NK-92 (cell line): ENCODE measurements around the gene CNTN5.
"Not testable (repeated sequence)": the region's sequence is repeated elsewhere in the genome, so short reads cannot be mapped to it uniquely, and the experiment has no call there.

Source experiments
- DNase-seq: peaks from one replicate; lab custom pipeline; 2025; ENCODE audit not compliant: unreplicated experiment; lab: John Stamatoyannopoulos, UW

CNTN5 gene

DNA sequence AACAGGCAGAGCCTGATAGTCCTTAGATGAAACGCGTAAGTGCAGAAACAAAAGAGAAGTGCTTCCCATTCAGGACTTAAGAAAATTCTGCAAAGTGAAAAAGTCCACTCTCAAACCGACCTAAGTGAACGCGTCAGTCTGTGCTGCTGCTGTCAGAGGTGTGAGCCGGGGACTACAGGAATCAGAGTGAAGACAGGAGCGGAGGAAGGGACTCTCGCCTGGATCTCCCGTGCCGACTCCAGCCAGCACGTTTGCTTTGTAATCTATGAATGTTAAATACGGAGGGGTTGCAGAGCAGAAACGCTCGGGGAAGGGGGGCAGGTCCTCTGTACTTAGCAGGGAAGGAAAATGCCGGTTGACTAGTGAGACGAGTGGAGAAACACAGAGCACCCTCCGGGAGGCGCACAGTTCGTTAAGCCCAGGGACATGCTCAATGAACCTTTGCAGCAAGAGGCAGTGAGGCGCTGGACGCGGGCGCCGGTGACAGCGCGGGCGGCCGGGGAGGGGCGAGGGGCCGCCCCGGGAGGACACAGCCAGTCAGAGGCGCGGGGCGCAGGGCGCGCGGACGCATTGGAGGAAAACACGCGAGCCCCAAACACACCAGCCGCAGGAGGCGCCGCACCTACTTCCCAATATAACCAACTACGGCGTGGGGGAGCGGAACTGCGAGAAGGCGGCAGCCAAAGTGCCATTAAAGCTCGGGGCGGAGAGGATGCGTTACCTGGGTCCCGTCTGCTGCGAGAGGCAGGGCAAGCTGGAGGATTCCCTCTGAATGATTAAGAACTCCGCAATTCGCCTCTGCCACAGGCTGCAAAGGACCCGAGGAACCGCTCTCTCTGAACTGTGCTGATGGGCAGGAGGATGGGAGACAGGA, at the start of gene CNTN5:
CNTN5 (plus strand) TSS at position 598 of the 874 bp plus-strand sequence.
- DNase-seq, result no peak

DNA sequence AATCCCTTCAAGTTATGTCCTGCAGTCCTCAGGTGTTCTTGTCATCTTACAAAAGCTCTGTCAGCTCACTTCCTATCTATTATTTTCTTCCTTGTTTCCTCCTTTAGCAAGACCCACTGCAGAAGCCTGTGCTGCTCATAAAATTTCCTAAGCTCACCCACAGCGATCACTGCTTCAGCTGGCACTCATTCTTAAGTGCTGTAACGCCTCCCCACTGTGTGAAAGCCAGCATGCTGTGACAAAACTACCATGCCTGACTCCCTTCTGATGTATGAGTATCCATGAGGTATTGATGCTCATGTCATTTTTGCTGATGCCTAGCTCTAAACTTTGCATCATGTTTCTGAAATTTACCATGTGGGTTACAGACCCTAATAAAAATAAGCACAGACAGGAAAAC, 41.5 kb upstream of the CNTN5 start:
- no peak for DNase-seq

DNA sequence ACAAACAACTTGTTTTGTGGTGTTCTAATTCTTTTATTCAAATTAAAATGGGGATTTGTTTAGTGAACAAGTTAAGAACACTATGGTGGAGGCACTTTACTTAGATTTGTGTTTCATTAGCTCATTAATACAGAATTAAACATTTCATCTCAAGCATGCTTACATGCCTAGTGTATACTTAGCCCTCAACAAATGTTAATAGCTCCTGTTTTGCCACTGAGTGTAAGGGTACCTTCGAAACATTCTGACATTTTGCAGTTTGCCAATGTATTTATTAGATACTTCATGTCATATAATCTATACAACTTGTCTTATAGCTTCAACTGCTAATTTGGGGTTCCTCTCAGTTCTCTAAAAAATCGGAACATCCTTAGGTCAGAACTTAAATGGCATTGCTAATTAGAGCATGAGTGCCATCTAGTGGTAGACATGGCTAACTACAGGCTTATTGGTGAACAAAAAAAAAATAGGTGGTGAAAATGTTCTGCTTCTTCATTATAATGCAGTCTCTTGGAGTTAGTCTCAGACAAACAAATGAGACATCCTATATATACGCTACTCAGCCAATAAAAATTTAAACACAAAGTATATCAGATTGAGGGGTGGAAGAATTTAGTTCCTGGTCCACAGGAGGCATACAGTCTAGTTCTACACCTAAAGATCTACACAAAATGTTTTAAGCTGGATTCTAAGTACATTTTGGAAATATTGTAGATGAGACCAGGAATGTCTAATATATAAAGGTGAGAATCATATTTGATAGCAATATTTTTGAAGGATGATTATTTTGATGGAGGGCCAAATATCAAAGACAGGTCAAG, 4.9 kb upstream of the CNTN5 start:
- no peak for DNase-seq

DNA sequence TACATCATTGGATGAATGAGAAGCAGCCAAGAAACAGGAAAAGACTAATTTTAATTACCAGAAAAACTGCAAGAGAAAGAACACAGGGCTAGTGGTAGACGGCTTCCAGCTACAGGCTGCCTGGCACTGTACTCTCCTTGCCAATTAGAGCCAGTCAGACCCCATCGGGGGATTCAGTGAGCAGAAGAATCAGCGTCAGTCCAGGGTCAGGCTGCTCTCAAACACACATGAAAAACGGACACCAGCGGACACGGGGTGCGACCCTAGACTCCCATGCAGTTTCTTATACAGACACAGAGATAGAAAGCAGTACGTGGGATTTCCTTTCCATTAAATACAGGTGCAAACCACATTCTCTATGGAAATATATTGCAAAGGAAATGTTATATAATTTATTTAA, 1.1 kb upstream of the CNTN5 start:
- DNase-seq, result no peak

DNA sequence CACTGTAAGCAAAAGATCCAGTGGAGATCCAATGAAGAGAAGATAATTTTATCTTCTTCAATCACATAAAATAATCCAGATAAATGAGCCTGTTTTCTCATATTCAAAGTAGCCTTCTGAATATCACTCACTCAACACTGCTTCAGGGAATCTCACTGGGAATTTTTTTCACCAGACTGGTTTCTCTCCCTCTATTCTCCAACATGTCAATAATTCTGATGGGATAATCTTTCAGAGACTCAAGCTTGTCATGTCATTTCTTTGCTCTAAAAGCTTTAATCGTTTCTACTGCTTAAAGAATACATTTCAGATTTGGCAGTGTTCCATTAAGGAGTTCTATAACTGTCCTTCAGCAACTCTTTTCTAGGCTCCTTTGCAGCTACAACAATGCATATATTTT, 16.3 kb downstream of the CNTN5 start:
- no peak for DNase-seq

DNA sequence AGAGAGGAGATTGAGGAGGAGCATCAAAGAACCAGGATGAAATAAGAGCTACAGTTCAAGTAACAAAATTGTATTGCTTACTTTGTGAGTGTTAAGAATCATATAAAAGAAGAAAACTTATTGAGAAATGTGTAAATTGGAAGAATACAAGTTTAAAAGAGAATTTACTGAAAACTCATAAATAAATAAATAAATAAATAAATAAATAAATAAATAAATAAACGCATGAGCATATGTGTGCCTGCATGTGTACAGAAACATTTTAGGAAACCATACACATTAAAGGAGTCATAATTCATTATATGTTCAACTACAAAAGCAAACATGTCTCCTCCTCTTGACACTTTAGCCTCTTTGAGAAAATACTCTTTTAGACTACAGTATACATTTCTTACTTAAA, 42.6 kb downstream of the CNTN5 start:
- DNase-seq, result no peak

DNA sequence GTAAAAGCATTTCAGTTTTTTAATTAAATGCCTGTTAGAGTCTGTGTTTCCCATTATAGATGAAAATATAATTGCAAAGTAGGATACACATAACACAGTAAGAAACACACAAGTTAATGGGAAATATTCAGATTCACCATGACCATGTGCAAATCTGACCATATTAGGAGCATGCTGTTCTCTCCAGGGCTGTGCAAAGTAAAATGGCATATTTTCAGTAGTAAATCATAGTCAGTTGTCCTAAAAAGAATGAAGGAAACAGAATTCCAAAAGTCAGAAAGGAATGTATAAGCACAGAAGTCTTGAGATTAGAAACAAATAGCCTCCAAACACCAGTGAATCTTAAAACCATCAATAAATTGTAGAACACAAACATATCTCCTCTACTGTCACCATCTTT, 44.4 kb downstream of the CNTN5 start:
- DNase-seq, result no peak

DNA sequence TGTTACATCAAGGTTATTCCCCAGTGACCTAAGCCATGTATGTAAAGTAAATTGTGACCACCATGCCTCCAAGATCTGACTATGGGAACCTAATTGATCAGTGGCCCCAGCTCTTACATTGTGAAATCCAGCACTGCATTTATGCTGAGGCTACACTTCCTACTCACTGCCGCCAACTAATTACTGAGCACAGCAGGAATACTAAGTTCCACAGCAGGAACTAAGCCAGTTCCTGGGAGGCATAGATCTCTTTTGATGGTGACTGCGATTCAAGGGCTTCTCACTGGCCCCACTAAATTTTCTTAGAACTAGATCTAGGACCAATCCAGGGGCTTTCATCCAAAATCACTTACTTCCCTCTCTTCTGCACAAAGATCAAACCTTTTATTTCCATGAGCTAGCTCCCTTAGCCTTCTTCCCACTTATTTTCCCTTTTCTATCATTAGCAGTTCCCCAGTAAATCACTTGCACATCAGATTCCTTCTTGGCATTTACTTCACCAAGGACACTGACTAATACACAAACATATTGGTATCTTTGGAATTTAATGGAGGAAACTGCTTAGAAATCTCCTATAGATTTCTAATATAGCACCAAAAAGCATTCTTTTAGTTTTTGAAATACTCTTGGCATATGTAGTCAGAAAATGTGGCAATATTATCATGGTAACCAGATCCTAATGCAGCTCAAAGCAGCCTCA, 46.0 kb downstream of the CNTN5 start:
- DNase-seq, result no peak

DNA sequence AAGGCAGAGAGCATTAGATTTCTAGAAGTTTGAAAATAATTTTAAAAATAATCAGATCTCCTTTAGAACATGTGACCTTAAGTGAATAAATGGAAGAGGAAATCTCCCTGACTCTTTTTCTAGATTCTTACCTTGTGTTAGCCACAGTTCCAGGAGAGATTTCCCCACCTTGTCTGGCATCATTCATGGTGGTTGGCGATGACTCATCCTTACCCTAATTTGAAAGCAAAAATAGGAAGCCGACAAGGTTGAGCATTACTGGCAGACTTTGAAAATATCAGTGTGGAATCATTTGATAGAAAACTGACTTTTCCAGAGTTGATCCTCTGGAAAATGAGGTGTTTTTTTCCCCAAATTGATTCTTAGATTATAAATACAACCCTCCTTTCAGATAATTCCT, 48.1 kb downstream of the CNTN5 start:
- DNase-seq, result no peak

DNA sequence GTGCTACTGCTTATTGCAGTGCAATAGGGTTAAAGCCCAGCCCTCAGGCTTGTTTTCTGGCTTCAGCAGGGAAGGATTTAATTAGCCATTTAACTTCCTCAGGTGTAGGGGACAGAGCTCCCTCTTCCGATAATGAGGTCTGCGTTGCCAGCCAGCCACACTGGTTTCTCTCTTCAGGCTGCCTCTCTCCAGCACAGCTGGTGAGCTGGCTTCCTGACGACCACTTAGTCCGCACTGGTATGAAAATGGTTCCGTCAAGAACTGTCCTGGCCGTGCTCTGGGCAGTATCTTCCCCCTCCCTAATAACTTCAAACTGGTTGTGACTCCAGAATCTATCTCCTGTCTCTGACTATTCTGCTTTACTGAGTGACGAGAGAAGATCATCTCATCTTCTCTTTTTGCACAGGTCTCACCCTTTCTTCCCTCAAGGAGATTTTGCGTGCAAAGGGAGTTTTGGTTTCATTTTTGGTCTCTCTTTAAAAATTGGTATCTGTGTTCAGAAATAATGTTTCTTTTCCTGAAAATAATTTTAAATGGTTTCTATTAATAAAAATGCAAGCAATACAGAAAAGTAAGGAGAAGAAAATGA, 49.2 kb downstream of the CNTN5 start:
- no peak for DNase-seq

DNA sequence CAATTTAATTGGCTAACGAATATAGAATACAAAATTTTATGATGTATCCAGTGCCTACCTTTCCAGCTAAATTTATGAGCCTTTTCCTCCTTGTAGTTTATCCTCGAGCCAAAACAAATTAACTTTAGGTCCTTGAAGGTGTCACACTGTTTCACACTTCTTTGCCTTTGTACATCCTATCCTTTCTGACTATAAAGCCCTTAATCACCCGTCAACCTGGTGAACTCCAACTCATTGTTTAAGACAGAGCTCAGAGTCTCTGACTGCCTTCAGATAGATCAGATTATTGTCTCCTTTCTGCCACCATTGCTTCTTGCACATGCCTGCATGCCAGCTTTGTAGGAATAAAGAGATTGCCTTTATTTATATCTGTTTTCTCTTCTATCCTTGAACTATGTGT, 58.8 kb downstream of the CNTN5 start:
- DNase-seq, result no peak

DNA sequence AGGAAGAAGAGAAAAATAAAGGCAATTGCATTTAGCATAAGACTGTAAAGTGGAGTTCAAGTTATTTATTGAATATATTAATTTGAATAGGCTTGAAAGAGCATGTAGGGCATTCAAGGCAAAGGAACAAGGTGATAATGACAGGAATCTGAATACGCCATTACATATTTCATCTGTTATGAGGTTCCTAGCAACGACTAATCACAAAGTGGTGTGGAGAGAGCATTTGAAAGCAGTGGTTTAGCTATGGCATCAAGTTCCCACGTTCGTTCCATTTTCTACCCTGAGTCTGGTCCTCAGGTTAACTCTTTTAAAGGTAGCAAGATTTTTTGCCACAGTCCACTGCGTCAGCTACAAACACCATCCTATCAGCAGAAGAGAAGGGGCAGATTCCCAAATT, 59.4 kb downstream of the CNTN5 start:
- DNase-seq, result no peak

DNA sequence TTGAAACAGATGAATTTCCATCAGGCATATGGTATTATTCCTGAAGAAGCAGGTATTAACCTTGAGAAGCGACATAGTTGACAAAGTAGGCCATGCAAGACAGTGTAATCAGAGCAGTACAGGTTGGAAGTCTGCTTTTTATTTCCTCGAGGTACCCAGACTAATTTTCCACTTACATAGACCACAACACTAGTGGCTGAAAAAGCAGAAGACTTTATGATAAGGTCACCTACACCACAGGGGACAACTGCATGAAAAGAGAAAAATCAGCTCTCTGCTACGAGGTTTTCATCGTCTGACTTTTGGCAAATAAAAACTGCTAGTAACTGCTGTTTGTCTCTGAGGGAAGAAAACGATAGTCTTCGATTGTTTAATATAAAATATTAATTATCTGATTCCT, 77.5 kb downstream of the CNTN5 start:
- DNase-seq, result no peak

DNA sequence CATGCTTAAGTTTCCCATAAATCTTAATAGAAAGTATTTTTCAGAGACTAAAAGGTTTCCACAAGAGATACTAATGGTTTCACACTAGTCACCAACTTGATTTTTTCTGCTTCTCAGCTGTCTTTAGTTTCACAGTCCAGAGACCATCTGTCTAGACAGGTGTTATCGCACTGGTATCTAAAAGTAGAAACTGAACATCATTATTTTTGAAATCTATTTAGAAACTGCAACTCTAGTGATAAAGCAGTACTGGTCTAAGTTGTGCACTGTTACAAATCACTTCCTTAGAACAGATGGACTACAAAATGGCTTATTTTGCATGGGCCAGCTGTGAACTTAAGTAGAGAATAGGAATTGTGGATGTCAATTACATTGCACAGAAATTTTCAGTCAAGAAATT, 78.0 kb downstream of the CNTN5 start:
- DNase-seq, result no peak

DNA sequence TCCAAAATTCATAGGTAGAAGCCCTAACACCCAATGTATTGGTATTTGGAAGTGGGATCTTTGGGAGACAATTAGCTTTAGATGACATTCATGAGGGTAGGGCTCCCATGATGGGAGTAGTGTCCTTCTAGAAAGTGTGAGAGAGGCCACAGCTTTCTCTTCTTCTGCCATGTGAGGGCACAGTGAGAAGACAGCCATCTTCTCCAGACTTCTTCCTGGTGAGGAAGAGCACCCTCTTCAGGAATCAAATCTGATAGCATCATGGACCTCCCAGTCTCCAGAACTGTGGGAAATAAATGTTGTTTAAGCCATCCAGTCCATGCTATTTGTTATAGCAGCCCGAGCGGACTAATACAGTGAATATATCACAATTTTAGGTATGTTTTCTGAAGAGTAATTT, 96.9 kb downstream of the CNTN5 start:
- DNase-seq, result no peak

DNA sequence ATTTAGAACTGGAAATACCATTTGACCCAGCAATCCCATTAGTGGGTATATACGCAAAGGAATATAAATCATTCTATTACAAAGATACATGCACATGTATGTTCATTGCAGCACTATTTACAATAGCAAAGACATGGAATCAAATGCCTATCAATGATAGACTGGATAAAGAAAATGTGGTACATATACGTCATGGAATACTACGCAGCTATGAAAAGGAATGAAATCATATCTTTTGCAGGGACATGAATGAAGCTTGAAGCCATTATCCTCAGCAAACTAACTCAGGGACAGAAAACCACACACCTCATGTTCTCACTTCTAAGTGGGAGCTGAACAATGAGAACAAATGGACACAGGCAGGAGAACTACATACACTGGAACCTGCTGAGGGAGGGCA, 113.1 kb downstream of the CNTN5 start:
- DNase-seq, result not testable (repeated sequence)

DNA sequence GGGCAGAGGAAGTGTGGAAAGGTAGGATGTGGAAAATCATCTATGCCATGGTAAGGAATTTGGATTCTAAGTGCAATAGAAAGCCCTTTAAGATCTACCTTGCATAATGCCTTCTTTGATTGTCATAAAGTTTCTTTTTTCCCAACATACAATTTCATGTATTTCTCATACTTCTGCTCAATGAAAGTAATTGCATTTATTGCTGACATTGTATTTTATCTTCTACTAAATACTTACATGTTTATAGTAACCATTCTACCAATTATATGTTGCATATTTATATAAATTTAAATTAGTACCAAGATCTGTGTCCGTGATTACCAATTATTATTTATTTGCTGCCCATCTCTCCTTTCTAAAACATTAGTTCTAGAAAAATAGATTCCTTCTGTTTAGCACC, 114.8 kb downstream of the CNTN5 start:
- no peak for DNase-seq

DNA sequence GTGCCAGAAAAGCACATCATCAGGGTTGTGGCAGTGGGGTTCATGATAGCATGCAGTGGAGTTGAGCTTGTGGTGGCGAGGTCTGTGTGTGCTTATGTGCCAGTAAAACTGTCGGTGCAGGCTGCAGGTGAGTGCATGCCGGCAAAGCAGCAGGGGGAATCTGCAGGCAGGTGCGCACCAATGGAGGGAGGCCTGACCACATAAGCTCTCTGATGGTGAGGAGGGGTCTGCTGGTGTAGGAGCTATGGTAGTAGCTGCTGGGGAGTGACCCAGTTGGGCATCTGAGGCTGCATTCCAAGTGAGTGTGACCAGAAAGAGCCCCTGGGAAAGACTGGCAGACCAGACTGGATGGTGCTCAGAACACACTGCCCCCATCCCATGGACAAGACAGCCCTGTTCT, 121.5 kb downstream of the CNTN5 start:
- DNase-seq, result no peak

DNA sequence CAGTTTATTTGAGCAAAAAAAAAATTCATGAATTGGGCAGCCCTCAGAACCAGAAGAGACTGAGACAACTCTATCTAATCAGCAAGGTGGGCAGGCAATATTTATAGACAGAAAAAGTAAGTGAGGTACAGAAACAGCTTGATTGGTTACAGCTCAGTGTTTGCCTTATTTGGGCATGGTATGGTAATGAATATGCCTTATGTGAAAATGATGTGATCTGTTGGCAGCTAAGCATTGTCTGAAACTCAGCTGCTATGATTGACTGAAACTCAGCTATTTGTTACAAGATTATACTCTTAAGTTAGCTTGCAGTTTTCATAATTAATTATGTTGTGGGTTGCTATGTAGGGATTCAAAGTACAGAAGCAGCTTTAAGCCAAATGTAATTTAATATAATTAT, 127.6 kb downstream of the CNTN5 start:
- no peak for DNase-seq

DNA sequence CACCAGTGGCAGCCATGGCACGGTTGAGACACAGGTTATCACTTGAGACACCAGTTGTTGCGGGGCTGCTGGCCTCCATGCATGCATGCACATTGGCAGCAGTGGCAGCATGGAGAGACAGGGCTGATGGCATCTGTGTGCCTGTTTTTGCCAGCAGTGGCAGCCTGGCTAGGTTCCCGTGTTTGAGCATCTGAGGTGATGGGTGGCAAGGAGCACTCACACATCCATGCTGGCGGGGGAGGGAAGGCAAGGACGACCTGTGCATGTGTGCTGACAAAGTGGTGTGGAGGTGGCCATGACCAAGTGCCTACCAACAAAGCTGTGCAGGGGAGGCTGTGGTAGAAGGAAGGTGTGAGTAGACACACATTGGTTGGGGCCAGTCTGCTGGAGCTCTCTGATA, 133.5 kb downstream of the CNTN5 start:
- no peak for DNase-seq

DNA sequence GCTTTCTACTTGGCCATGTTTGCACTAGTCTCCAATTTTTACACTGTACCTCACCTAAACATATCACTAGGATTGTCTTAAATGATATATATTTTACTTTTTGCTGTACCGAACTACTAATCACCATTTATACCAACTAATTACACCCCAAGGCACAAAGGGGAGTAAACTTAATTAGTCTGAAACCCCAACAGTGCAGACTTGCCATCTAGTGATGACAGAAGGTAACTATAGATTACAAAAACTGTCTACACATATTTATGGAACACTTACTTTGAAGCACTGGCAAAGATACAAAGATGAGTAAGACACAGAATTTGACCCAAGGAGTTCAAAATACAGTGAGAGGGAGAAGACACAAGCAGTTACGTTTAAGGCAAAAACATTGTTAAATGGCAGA, 139.7 kb downstream of the CNTN5 start:
- no peak for DNase-seq
